GM12873 (cell line): ENCODE results near the gene STAT3.

Experiments
- TF ChIP-seq, protein P1 (sequence below): IDR thresholded peaks from 2 replicates; pipeline ENCODE4 v1.5.1; 2012; ENCODE audit warnings: low read depth, mild to moderate bottlenecking, moderate library complexity, low read length, control low read depth; ENCODE audit not compliant: insufficient read depth; ENCODE audit errors: missing control alignments

Gene STAT3

DNA sequence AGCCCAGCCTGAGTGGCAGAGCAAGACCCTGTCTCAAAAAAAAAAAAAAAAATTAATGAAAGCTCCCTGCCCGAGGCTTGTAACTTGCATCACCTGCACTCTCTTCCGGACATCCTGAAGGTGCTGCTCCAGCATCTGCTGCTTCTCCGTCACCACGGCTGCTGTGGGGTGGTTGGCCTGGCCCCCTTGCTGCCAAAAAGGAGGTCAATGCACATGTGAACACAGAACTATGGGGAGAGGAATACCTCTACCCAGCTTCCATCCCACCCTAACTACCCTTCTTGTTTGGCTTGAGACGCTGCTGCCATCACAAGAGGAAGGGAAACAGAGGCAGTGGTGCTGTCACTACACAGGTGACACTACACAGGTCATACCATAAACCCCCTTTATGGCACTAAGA is 49.0 kb downstream of the STAT3 start:
- TF ChIP-seq, protein P1, sequence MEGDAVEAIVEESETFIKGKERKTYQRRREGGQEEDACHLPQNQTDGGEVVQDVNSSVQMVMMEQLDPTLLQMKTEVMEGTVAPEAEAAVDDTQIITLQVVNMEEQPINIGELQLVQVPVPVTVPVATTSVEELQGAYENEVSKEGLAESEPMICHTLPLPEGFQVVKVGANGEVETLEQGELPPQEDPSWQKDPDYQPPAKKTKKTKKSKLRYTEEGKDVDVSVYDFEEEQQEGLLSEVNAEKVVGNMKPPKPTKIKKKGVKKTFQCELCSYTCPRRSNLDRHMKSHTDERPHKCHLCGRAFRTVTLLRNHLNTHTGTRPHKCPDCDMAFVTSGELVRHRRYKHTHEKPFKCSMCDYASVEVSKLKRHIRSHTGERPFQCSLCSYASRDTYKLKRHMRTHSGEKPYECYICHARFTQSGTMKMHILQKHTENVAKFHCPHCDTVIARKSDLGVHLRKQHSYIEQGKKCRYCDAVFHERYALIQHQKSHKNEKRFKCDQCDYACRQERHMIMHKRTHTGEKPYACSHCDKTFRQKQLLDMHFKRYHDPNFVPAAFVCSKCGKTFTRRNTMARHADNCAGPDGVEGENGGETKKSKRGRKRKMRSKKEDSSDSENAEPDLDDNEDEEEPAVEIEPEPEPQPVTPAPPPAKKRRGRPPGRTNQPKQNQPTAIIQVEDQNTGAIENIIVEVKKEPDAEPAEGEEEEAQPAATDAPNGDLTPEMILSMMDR, result no peak

DNA sequence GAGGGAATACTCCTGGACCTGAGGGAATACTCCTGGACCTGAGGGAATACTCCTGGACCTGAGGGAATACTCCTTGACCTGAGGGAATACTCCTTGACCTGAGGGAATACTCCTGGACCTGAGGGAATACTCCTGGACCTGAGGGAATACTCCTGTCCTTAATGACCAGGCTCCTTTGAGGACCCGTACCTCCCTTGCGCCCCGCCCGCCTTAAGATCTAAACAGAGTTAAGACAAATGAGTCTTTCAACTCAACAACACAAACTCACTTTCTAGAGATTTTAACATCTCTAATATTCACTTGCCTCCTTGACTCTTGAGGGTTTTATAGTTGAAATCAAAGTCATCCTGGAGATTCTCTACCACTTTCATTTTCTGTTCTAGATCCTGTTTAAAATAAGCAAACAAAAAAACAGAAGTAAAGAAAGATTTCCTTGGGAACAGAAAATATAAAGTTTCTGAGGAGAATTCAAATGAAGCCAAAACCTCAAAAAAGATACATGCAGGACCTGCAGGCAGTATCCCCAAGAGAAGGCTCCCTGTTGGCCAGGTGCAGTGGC is 49.7 kb downstream of the STAT3 start:
- TF ChIP-seq, protein P1, result no peak

DNA sequence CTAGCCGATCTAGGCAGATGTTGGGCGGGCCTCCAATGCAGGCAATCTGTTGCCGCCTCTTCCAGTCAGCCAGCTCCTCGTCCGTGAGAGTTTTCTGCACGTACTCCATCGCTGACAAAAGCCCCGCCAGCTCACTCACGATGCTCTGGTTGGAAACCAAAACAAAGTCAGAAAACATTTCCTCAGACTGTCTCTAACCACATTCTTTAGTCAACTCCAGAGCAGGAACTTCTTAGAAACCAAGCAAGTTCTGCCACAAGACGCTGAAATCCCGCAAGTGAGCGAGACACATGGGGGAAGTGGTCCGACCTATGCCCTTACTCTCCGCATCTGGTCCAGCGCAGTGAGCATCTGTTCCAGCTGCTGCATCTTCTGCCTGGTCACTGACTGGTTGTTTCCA is 50.8 kb downstream of the STAT3 start:
- TF ChIP-seq, protein P1, result no peak

DNA sequence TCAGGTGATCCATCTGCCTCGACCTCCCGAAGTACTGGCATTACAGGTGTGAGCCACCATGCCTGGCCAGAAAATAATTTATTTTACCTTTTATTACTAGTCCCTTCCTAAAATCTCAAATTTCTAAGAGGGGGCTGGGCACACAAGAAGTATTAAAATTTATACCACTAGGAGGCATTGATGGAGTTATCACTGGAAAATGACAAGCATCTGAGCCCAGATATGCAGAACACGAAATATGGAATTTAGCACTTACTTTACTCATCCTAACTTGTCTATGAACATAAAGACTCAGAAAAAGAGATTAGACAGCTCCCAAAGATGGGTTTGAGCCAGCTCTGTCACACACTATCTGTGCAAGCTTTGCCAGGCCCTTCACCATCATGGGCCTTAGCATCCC is 53.6 kb downstream of the STAT3 start:
- TF ChIP-seq, protein P1, result no peak

DNA sequence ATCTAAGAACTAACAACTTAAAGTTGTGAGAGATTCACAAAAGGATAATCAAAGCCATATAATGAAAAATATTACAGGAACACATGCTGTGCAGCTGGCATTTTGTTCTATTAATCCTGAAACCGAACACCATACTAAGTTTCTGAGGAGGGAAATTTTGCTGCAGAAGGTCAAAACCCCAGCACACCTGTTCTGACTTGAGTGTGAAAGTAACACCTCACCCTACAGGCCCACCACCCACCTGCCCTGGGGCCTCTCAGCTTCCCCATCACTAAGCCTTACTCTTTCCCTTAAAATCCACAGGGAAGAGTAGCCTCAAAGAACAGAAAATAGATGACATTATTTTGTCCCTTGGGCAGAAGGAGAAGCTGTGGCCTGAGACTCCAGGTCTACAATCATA is 55.2 kb downstream of the STAT3 start:
- TF ChIP-seq, protein P1, result no peak

DNA sequence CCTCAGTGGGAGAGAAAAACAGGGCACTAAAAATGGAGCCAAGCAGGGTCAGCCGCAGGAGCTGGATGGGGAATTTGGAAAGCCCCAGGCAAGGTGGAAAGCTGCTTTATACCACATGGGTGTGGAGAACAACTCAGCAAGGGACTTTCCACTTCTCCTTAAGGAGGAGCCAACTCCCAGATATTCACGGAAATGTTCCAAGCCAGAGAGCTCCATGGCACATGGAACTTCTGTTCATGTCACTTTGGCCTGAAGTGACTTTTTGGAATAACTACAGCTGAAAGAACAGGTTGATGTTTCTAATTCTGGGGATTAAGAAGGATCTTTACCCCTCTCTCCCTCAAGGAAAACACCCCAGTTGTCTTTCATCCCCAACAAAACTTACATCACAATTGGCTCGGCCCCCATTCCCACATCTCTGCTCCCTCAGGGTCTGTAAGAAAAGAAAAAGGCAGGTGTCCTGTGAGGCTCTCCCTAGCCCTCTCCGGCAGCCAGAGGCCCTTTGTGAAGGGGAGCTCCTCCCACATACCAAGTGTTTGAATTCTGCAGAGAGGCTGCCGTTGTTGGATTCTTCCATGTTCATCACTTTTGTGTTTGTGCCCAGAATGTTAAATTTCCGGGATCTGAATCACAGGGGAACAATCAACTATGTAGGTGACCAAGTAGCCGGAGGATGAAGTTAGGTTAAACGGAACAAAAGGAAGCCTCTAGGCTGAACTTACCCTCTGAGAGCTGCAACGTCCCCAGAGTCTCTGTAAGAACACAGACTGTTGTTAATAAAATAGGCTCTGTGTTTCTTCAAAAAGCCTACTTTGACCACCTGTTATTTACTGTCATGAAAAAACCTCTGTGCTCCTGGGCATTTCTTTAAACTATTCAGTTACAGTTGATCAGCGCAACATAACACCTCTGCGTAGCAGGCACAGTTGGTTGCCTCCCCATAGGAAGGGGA is 58.9 kb downstream of the STAT3 start:
- TF ChIP-seq, protein P1, result no peak

DNA sequence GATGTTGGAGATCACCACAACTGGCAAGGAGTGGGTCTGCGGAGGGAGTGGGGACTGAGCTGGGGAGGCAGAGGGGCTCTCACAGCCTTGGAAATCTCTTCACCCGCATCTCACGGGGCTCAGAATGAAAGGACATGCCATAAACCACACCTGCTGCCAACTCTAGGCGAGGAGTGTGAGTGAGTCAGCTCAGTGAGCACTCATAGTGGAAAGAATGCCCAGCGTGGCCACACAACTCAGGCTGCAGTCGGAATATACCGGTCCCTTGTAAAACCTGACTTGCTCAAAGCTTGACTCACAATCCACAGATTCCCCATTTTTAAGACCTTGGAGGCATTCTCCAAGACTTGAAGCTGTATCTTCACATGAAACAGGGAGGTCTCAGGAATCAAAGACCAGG is 63.2 kb downstream of the STAT3 start:
- TF ChIP-seq, protein P1, result no peak
